GM12872 (cell line): ENCODE measurements around the gene UBE2I.

ENCODE experiments used
- TF ChIP-seq, protein P1 (sequence below): IDR thresholded peaks from 3 replicates; pipeline ENCODE4 v1.5.1; 2011; ENCODE audit warnings: low read depth, mild to moderate bottlenecking, low read length, moderate library complexity; ENCODE audit not compliant: insufficient read depth

The UBE2I gene

DNA sequence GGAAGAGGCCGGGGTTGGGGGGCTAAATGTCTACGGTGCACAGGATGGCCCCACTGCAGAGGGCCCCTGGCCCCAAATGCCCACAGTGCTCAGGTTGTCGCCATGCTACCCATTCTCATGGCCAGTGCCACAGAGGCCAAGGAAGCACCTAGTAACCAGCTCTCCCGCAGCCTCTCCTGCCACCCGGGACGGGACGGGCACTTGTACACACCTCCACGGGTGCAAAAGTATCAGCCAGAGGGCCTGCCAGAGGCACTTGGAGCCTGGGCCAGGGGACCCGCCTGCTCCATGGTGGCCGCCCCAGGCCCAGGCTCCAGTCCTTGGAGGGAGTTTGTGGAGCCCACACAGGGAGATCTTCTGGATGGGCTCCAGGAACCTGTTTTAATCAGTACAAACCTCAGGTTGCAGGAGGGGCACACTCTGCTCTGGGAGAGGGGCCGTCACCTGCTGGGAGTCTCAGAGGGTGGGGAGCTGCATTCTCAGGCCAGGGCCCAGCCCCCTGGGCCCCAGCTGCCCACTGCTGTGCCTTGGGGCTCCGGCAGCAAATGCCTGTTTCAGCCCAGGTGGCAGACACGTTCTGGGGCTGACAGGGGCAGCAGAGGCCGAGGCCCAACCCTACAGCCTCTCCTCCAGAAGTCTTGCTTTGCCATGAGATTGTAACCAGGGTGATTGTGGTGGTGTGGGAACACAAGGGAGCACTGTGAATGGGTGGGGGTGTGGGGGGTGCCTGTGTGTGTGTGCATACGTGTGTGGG, 45.7 kb upstream of the UBE2I start:
- TF ChIP-seq, protein P1, sequence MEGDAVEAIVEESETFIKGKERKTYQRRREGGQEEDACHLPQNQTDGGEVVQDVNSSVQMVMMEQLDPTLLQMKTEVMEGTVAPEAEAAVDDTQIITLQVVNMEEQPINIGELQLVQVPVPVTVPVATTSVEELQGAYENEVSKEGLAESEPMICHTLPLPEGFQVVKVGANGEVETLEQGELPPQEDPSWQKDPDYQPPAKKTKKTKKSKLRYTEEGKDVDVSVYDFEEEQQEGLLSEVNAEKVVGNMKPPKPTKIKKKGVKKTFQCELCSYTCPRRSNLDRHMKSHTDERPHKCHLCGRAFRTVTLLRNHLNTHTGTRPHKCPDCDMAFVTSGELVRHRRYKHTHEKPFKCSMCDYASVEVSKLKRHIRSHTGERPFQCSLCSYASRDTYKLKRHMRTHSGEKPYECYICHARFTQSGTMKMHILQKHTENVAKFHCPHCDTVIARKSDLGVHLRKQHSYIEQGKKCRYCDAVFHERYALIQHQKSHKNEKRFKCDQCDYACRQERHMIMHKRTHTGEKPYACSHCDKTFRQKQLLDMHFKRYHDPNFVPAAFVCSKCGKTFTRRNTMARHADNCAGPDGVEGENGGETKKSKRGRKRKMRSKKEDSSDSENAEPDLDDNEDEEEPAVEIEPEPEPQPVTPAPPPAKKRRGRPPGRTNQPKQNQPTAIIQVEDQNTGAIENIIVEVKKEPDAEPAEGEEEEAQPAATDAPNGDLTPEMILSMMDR: no peak

DNA sequence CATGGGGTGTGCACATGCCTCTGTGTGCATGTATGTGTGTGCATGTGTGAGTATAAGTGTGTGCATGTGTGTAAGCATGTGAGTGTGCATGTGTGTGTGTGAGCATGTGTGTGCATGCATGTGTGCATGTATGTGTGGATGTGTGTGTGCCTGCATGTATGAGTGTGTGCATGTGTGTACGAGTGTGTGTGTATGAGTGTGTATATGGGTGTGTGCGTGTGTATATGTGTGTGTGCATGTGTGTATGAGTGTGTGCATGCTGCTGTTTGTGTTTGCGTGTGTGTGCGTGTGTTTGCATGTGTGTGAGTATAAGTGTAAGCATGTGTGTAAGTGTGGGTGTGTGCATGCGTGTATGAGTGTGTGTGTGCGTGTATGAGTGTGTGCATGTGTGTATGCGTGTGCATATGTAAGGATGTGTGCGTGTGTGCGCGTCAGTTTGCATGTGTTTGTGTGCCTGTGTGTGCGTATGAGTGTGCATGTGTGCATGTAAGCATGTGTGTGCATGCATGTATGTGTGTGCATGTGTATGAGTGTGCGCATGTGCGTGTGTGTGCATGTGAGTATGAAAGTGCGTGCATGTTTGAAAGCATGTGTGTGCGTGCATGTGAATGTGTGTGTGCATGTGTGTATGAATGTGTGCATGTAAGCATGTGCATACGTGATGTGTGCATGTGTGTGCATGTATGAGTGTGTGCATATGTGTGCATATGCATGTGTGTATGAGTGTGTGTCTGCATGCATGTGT, 44.9 kb upstream of the UBE2I start:
- TF ChIP-seq, protein P1: no peak

DNA sequence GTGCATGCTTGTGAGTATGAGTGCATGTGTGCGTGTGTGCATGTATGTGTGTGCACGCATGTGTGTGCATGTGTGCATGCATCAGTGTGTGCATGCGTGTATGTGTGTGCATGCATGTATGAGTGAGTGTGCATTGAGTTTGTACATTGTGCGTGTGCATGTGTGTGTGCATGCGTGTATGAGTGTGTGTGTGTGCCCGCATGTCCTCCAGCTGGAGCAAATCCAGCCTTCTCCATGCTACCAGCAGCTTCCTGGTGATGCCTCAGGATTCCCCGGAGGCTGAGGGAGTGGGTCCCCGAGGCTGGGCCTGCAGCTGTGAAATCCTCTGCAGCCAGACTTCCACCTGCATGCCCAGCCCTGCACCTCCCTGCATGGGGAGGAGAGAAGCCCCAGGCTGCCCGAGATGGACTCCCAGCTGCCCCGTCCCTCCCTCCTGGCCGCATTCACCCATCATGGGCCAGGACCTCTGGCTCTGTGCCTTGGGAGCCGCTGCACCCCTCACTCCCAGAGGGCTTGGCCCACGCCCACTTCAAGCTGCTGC, 44.3 kb upstream of the UBE2I start:
- TF ChIP-seq, protein P1: no peak

DNA sequence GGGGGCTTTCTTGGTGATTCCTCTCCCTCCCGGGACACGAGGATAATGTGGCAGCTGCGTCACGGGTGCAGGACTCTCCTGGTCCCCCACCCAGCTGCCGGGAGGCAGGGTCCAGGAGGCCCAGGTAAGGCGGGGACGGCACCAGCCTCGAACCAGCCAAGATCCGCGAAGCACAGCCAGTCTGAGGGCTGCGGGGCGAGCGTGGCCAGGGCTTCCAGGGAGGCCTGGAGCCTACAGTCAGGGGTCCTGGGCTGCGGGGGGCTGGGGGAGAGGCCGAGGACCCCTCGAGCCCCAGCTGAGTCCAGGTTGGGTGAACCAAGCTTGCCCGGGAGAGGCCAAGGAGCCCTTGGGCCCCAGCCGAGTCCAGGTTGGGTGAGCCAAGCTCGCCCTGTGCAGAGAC, 43.6 kb upstream of the UBE2I start:
- TF ChIP-seq, protein P1: no peak

GRCh38 chr16:1271380-1271723, 38.1 kb upstream of the UBE2I start:
- TF ChIP-seq, protein P1: no peak

DNA sequence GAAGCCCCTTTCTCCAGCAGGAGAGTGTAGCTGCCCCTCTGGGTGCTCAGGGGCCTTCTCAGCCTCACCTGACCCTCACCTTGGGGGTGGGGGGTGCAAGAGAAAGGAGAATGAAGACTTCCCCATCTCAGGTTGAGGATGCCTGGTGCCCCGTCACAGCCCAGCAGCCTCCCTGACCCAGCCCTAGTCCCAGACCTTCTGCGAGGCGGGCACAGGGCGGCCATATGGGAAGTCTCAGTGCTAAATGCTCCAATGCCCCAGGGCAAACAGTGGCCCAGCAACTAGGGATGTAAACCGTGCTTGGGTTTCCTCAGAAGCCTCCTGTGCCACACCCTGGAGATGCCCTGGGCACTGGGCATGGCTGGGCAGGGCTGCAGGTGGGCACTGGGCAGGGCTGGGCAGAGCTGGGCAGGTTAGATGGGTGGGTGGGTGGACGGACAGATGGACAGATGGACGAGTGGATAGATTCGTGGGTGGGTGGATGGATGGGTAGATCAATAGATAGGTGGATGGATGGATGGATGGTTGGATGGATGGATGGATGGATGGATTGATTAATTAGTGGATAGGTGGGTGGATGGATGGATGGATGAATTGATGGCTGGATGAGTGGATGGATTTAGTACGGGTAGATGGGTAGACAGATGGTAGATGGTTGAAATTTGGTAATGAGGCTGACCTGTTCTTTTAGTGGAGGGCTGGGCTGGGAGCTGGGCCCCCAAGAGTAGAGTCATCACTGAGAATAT, 36.8 kb upstream of the UBE2I start:
- TF ChIP-seq, protein P1: no peak

DNA sequence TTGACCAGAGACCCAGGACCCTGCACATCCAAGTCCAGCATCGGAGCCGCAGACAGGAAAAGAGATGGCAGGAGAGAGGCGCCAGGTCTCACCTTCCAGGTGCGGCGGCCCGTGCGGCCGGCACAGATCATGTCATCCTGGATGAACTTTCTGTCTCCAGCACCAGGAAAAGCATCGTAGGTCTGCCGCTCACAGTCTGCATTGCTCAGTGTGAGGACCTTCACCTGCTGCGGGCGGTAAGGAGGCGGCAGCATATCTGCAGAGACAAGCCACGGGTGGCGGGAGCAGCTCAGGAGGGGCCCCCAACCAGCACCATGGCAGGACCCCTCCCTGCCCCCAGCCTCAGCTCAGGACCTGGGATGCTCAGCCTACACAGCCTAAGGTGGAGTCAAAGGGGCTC, 35.6 kb upstream of the UBE2I start:
- TF ChIP-seq, protein P1: no peak
